MCF 10A (cell line): ENCODE measurements around the gene PDLIM3. TPM values are rescaled to one million over a fixed set of nuclear protein-coding genes. Genes with fewer than 3 reads are reported as not detected.

Source experiments
- BruUV-seq: library from RNA; stranded (reverse); fragments of 400-500 nt; replicated peaks from 2 replicates; lab custom pipeline; 2021; lab: Mats Ljungman, UMichigan
- CTCF ChIA-PET: fragments of 300-600 bp; sonication (Branson Sonifier 250); formaldehyde crosslinking; extraction: SDS; loops from one replicate; lab custom pipeline; 2021; ENCODE audit warnings: antibody characterized with exemption, inconsistent platforms; lab: Yijun Ruan, JAX
- POLR2A ChIA-PET: fragments of 300-600, 350-650 bp; sonication (Branson Sonifier 250); formaldehyde crosslinking; extraction: SDS; loops from one replicate; lab custom pipeline; 2020; ENCODE audit warnings: antibody characterized with exemption, inconsistent platforms; lab: Yijun Ruan, JAX
- DNase-seq: peaks from one replicate; pipeline ENCODE4 v3.0.0-alpha.2; 2018; ENCODE audit not compliant: unreplicated experiment
- H3K27ac Mint-ChIP-seq: one replicate; pipeline ENCODE4 v1.8.0; 2022; ENCODE audit warnings: mild to moderate bottlenecking, low read depth, mixed read lengths; ENCODE audit not compliant: unreplicated experiment
- H3K27me3 Mint-ChIP-seq: one replicate; pipeline ENCODE4 v1.8.0; 2022; ENCODE audit warnings: mixed read lengths; ENCODE audit not compliant: insufficient read depth, unreplicated experiment
- H3K36me3 Mint-ChIP-seq: one replicate; pipeline ENCODE4 v1.8.0; 2022; ENCODE audit warnings: mild to moderate bottlenecking, moderate library complexity, mixed read lengths; ENCODE audit not compliant: insufficient read depth, unreplicated experiment
- H3K4me1 Mint-ChIP-seq: one replicate; pipeline ENCODE4 v1.8.0; 2022; ENCODE audit warnings: mixed read lengths; ENCODE audit not compliant: insufficient read depth, unreplicated experiment
- H3K4me3 Mint-ChIP-seq: one replicate; pipeline ENCODE4 v1.8.0; 2022; ENCODE audit warnings: mild to moderate bottlenecking, moderate library complexity, mixed read lengths; ENCODE audit not compliant: unreplicated experiment
- H3K9me3 Mint-ChIP-seq: one replicate; pipeline ENCODE4 v1.8.0; 2022; ENCODE audit warnings: mixed read lengths; ENCODE audit not compliant: unreplicated experiment
- CTCF ChIP-seq: fragments of 200-600 bp; IDR thresholded peaks from one replicate; pipeline ENCODE4 v1.8.0; 2022; ENCODE audit warnings: antibody characterized with exemption, mild to moderate bottlenecking; ENCODE audit not compliant: unreplicated experiment
- intact Hi-C: fragments of 100-400 bp; cut with micrococcal nuclease; formaldehyde crosslinking; loops from 2 replicates; pipeline ENCODE4 v1.14.1; 2022
- total RNA-seq: library from RNA; stranded (reverse); gene quantifications from 2 replicates; pipeline ENCODE4 v1.2.3, GENCODE V29; 2022

The PDLIM3 gene
- total RNA-seq, 1 experiment from 2014 or later, result 0.30 TPM

GRCh38 chr4:185573651-185574199 is 38.4 kb upstream of the PDLIM3 start:
- Mint-ChIP-seq H3K36me3 (peaks cover 5% of the 10 kb centered on the region), H3K4me1 (peaks cover 9% of the 10 kb centered on the region), H3K4me3 (peak overlapping the region; percentile 69), H3K27ac (peak overlapping the region; percentile 46), H3K27me3 (no peaks in the 10 kb centered on the region), H3K9me3 (no peaks in the 10 kb centered on the region)
- intact Hi-C loops, result loop anchor here (1.0 kb wide), 1 partner anchor 102 kb away; the partner anchor contains the start of gene CCDC110
- ChIA-PET CTCF (interaction anchor here (0.6 to 1.4 kb wide), 5 partner anchors 9 to 759 kb away, joined by 3 read pairs; no protein-coding TSS in a partner anchor), POLR2A (interaction anchor here (0.7 to 1.2 kb wide), 3 partner anchors 10 to 263 kb away, joined by 3 read pairs; a partner anchor contains a TSS)
- DNase-seq, result peak; percentile 93
- no peak for TF ChIP-seq CTCF
- no TSS peak for BruUV-seq

GRCh38 chr4:185570727-185571126 is 35.4 kb upstream of the PDLIM3 start:
- intact Hi-C loops, result no loop called here
- no peak for DNase-seq
- ChIA-PET CTCF (interaction anchor here (0.6 to 0.7 kb wide), 3 partner anchors 14 to 463 kb away, joined by 3 to 4 read pairs (median 3); no protein-coding TSS in a partner anchor), POLR2A (no interaction called here)
- Mint-ChIP-seq H3K36me3 (peaks cover 4% of the 10 kb centered on the region), H3K27ac (no peak overlapping the region), H3K9me3 (no peaks in the 10 kb centered on the region), H3K4me1 (peaks cover 9% of the 10 kb centered on the region), H3K27me3 (no peaks in the 10 kb centered on the region), H3K4me3 (no peak overlapping the region)
- TF ChIP-seq CTCF, result no peak
- no TSS peak for BruUV-seq

- Mint-ChIP-seq H3K4me1 (no peaks in the 10 kb centered on the region), H3K4me3 (no peak overlapping the region), H3K27me3 (no peaks in the 10 kb centered on the region), H3K9me3 (no peaks in the 10 kb centered on the region), H3K27ac (no peak overlapping the region), H3K36me3 (peaks cover 5% of the 10 kb centered on the region)
- ChIA-PET CTCF (no interaction called here), POLR2A (interaction anchor here (0.5 kb wide), 1 partner anchor 41 kb away, joined by 3 read pairs; no protein-coding TSS in a partner anchor)
- no peak for TF ChIP-seq CTCF
- BruUV-seq, result no TSS peak
- DNase-seq, result no peak
- intact Hi-C loops, result no loop called here
Measured at GRCh38 chr4:185567381-185568376, 32.4 kb upstream of the PDLIM3 start.

GRCh38 chr4:185566972-185567371 is 31.7 kb upstream of the PDLIM3 start:
- Mint-ChIP-seq H3K27me3 (no peaks in the 10 kb centered on the region), H3K9me3 (no peaks in the 10 kb centered on the region), H3K27ac (no peak overlapping the region), H3K4me3 (no peak overlapping the region), H3K4me1 (no peaks in the 10 kb centered on the region), H3K36me3 (peaks cover 5% of the 10 kb centered on the region)
- intact Hi-C loops, result no loop called here
- ChIA-PET POLR2A (interaction anchor here (0.5 kb wide), 1 partner anchor 41 kb away, joined by 3 read pairs; no protein-coding TSS in a partner anchor), CTCF (no interaction called here)
- DNase-seq, result no peak
- TF ChIP-seq CTCF, result no peak
- no TSS peak for BruUV-seq
